H1 (cell line): Measurements from ENCODE around the gene CHD1. TPM values are rescaled to one million over a fixed set of nuclear protein-coding genes. Genes with fewer than 3 reads are reported as not detected.

Source experiments
- NANOG ChIP-seq: IDR thresholded peaks from 2 replicates; pipeline ENCODE4 v1.6.1; 2011; ENCODE audit warnings: low read length, low read depth, mild to moderate bottlenecking, inconsistent platforms; ENCODE audit not compliant: insufficient read depth, poor library complexity, severe bottlenecking
- POLR2AphosphoS5 ChIP-seq: IDR thresholded peaks from 2 replicates; pipeline ENCODE4 v1.6.1; 2011; ENCODE audit warnings: low read depth, low read length
- SIRT6 ChIP-seq: IDR thresholded peaks from one replicate; pipeline ENCODE4 v1.7.1; 2012; ENCODE audit warnings: low read length, inconsistent platforms
- polyA plus RNA-seq, 7 experiments: library from polyadenylated mRNA; depleted of rRNA in 3 of 7; stranded (reverse) in 5 of 7; unstranded in 2 of 7; fragments of >200 nt in 5 of 7; fragments of 200-250 nt in 2 of 7; gene quantifications; 1 replicate in 5 of 7; 2 replicates in 1 of 7; 4 replicates in 1 of 7; pipeline versions ENCODE4 v1.2.1 to v1.2.3, GENCODE V29; 2011 to 2013; ENCODE audit warnings: missing spikeins in 2 of 7, mixed read lengths in 2 of 7
- total RNA-seq: library from RNA; stranded (reverse); fragmentation: NEBNext Ultra II Directional; extraction: Animal tissue kit (Norgen Biotek cat#: 25700); gene quantifications from 2 replicates; pipeline ENCODE4 v1.2.1, GENCODE V29; 2021

Gene CHD1
- total and polyA plus RNA-seq, 2 of the 8 experiments (the other 6 are each of a cell fraction or from before 2014, with no cell fraction given), result 15.6 to 53.0 TPM

DNA sequence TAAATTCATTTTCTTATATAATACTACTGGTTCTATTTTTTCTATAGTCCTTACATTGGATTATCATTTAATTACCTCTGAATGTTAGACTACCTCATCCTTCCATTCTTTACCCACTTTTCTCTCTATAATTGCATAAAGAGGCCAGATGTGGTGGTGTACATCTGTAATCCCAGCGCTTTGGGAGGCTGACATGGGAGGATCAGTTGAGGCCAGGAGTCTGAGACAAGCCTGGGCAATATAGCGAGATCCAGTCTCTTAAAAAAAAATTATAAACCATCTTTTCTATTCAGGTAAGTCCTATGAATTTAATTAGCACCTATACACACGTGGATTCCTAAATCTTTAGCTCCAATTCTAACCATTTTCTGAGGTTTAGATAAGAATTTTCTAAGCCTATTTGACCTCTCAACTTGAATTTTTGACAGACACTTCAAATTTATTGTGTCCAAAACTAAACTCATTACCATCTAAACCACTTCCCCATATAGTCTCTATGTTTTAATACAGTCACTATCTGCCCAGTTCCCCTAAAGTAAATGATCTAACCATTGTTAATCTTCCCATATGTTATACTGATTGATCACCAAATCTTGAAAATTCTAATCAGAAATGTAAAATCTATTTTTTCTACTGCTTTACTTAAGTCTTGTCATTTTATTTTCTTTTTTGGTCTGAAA is 33.0 kb upstream of the CHD1 start (continued):
- no peak for TF ChIP-seq NANOG
- TF ChIP-seq SIRT6, result no peak
- no peak for TF ChIP-seq POLR2AphosphoS5
